Nephron (organoid): ENCODE measurements around the gene C11orf42.

ENCODE experiments used
- H3K27ac Mint-ChIP-seq, 3 experiments: 2 replicates each; pipeline ENCODE4 v1.8.0; 2020; ENCODE audit warnings: mixed read lengths in 3 of 3, mild to moderate bottlenecking in 2 of 3, moderate library complexity in 1 of 3
- H3K27me3 Mint-ChIP-seq: 2 replicates; pipeline ENCODE4 v1.8.0; 2021; ENCODE audit warnings: low read depth, mild to moderate bottlenecking, moderate library complexity, mixed read lengths
- H3K36me3 Mint-ChIP-seq: 2 replicates; pipeline ENCODE4 v1.8.0; 2020; ENCODE audit warnings: low read depth, mixed read lengths
- H3K4me1 Mint-ChIP-seq: 2 replicates; pipeline ENCODE4 v1.8.0; 2020; ENCODE audit warnings: mixed read lengths
- H3K4me3 Mint-ChIP-seq, 3 experiments: 2 replicates each; pipeline ENCODE4 v1.8.0; 2020; ENCODE audit warnings: mild to moderate bottlenecking in 3 of 3, mixed read lengths in 3 of 3, moderate library complexity in 2 of 3
- H3K9me3 Mint-ChIP-seq: 2 replicates; pipeline ENCODE4 v1.8.0; 2020; ENCODE audit warnings: mixed read lengths
- TF ChIP-seq, protein P1 (sequence below), 3 experiments: fragments of 200-600 bp; sonication (generic); IDR thresholded peaks; one replicate each; pipeline ENCODE4 v1.5.0; 2021; ENCODE audit warnings: antibody characterized with exemption in 3 of 3; ENCODE audit not compliant: unreplicated experiment in 3 of 3

Gene C11orf42

DNA sequence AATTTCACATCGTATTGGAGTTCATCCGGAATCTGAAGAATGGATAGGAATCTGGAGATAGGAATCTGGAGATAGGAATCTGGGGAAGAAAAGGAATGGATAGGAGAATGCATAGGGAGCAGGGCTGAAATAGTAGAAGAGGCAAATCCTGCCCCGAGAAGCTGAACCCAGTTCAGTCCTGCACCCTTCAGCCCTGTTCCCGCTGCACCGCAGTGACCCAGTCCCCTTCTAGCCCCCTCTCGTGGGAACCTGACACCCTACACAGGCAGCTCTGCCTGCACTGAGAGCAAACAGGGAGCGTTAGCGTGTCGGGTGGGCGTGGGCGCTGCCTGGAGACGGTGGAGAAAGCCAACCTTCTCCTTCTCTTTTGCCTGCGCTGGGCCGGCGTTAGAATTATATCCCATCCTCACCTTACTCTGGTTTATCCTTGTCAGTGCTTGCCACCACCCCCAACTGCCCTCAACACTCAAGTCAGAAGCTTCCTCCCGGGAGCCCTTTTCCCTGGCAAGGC is 53.3 kb downstream of the C11orf42 start:
- H3K36me3 Mint-ChIP-seq: no peaks in the 10 kb centered on the region

DNA sequence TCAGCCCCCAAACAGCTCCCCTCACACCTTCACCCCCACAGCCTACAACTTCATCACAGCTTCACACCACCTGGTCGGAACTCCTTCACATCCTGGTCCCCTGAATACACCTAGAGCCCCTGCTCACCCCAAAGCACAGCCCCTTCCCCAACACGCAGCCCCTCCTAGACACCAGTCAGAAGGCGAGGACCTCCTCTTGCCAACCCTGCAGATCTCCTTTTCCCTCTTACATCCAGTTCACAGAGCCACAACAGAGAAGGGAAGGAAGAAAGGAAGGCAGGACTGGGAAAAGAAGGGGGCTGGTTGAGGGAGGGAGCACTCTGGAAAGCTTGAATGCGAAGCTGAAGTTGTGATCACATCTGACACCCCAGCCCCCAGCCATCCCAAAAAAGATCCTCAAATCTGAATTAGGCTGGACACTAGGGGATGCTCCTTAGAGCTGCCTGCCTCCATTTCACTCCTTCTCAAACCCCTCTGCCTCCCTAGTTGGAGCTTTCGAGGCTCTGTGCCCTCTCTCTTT is 54.9 kb downstream of the C11orf42 start:
- H3K27ac Mint-ChIP-seq: no peak overlapping the region
- TF ChIP-seq, protein P1, sequence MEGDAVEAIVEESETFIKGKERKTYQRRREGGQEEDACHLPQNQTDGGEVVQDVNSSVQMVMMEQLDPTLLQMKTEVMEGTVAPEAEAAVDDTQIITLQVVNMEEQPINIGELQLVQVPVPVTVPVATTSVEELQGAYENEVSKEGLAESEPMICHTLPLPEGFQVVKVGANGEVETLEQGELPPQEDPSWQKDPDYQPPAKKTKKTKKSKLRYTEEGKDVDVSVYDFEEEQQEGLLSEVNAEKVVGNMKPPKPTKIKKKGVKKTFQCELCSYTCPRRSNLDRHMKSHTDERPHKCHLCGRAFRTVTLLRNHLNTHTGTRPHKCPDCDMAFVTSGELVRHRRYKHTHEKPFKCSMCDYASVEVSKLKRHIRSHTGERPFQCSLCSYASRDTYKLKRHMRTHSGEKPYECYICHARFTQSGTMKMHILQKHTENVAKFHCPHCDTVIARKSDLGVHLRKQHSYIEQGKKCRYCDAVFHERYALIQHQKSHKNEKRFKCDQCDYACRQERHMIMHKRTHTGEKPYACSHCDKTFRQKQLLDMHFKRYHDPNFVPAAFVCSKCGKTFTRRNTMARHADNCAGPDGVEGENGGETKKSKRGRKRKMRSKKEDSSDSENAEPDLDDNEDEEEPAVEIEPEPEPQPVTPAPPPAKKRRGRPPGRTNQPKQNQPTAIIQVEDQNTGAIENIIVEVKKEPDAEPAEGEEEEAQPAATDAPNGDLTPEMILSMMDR (IDR thresholded peaks at IDR 0.05; ENCODE audit: unreplicated experiment in 3 of 3): no peak
- no peaks in the 10 kb centered on the region for H3K4me1 Mint-ChIP-seq
- H3K4me3 Mint-ChIP-seq: no peak overlapping the region
- H3K36me3 Mint-ChIP-seq: no peaks in the 10 kb centered on the region
- H3K27me3 Mint-ChIP-seq: no peaks in the 10 kb centered on the region
- H3K9me3 Mint-ChIP-seq: no peaks in the 10 kb centered on the region

More for the DNA sequence above, 53.3 kb downstream of the C11orf42 start:
- no peaks in the 10 kb centered on the region for H3K9me3 Mint-ChIP-seq
- peak overlapping the region; percentile 71 to 80 (median 77) for H3K4me3 Mint-ChIP-seq
- no peaks in the 10 kb centered on the region for H3K4me1 Mint-ChIP-seq
- no peak overlapping the region for H3K27ac Mint-ChIP-seq
- TF ChIP-seq, protein P1 (IDR thresholded peaks at IDR 0.05; ENCODE audit: unreplicated experiment in 3 of 3): no peak
- H3K27me3 Mint-ChIP-seq: no peaks in the 10 kb centered on the region
